ENCODE results near the gene CSAG1. TPM values are rescaled to one million over a fixed set of nuclear protein-coding genes. Genes with fewer than 3 reads are reported as not detected.
A peak's percentile ranks its signal among the peaks of the same experiment; 100 is the strongest.
"Not testable (repeated sequence)": the region's sequence is repeated elsewhere in the genome, so short reads cannot be mapped to it uniquely, and the experiment has no call there.

Gene CSAG1
- total RNA-seq, 1 experiment from 2014 or later: 1.2 TPM

DNA sequence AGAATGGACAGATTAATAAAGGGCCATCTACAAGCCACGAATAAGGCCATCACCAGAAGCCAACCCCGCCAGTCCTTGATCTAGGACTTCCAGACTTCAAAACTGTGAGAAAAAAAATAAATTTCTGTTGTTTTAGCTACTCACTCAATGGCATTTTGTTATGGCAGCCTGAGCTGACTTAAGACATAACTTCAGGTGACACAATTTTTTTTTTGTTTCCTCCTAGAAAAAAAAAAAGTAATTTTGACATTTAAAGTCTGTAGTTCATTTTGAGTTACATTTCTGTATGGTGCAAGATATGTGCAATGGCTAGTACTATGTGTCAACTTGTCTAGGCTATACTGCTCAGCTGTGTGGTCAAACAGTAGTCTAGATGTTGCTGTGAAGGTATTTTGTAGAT lies 25.4 kb upstream of the CSAG1 start, which contains the start of gene CSAG3:
Gene CSAG3, plus strand, starts transcription at position 301 of the 400 bp plus-strand sequence.
- H3K36me3 ChIP-seq (ENCODE audit: control insufficient read depth in 1 of 2, insufficient read depth in 2 of 2, low read length in 2 of 2); CTCF ChIA-PET: not testable (repeated sequence)

DNA sequence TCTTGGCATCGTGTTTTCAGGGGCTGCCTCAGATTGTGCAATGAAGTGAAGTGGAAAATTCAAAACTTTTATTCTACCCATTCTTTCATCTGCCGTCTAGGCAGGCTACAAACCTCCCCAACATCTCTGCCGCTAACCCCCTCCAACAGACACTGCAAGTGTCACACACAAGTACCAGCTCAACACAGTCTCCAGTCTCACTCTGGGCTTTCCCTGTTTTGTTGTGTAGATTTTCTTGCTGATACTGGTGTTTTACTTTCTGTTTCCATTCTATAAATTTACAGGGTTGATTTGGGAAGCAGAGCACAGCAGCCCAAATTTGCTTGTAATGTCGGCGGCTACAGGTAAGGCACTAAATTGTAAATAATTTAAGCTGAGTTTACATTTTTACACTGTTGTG lies 21.4 kb upstream of the CSAG1 start:
- H3K9me2 ChIP-seq (ENCODE audit: insufficient read depth); H3K4me2 ChIP-seq (ENCODE audit: low read length); H3K27me3 ChIP-seq (ENCODE audit: insufficient read depth, low read length); DNase-seq (ENCODE audit: low read depth, low spot score); H2AFZ ChIP-seq (ENCODE audit: low read depth, low read length, poor library complexity, severe bottlenecking); intact Hi-C loops (cut with micrococcal nuclease); H3K9me3 ChIP-seq (ENCODE audit: control insufficient read depth in 1 of 2, insufficient read depth in 1 of 2, low read depth in 1 of 2, low read length in 2 of 2); RAD21 ChIA-PET (ENCODE audit: low non-redundant PET in 1 of 2, low total read pairs in 2 of 2, uncharacterized antibody in 2 of 2, unreplicated experiment in 2 of 2); H3K4me1 ChIP-seq (ENCODE audit: control insufficient read depth in 1 of 2, insufficient read depth in 2 of 2, low read length in 2 of 2); H3K36me3 ChIP-seq (ENCODE audit: control insufficient read depth in 1 of 2, insufficient read depth in 2 of 2, low read length in 2 of 2); H3K27ac ChIP-seq (ENCODE audit: low read depth, low read length); H3K4me3 ChIP-seq (replicated peaks in 1 of 2; ENCODE audit: low read depth in 1 of 2, low read length in 2 of 2); H3K79me2 ChIP-seq (ENCODE audit: insufficient read depth, low read length); CTCF ChIA-PET; POLR2A ChIA-PET; H4K20me1 ChIP-seq (ENCODE audit: insufficient read depth); H3K9ac ChIP-seq (ENCODE audit: low read length); BruUV-seq (replicated peaks); ATAC-seq: not testable (repeated sequence)

More for the DNA sequence above, 25.4 kb upstream of the CSAG1 start, which contains the start of gene CSAG3:
- RAD21 ChIA-PET (ENCODE audit: low non-redundant PET in 1 of 2, low total read pairs in 2 of 2, uncharacterized antibody in 2 of 2, unreplicated experiment in 2 of 2); POLR2A ChIA-PET; intact Hi-C loops (cut with micrococcal nuclease); ATAC-seq; H3K27ac ChIP-seq (ENCODE audit: low read depth, low read length); H3K4me1 ChIP-seq (ENCODE audit: control insufficient read depth in 1 of 2, insufficient read depth in 2 of 2, low read length in 2 of 2); H3K4me2 ChIP-seq (ENCODE audit: low read length); H3K79me2 ChIP-seq (ENCODE audit: insufficient read depth, low read length); H3K9ac ChIP-seq (ENCODE audit: low read length); H3K9me2 ChIP-seq (ENCODE audit: insufficient read depth); H4K20me1 ChIP-seq (ENCODE audit: insufficient read depth); H3K4me3 ChIP-seq (replicated peaks in 1 of 2; ENCODE audit: low read depth in 1 of 2, low read length in 2 of 2); DNase-seq (ENCODE audit: low read depth, low spot score); H3K9me3 ChIP-seq (ENCODE audit: control insufficient read depth in 1 of 2, insufficient read depth in 1 of 2, low read depth in 1 of 2, low read length in 2 of 2); H3K27me3 ChIP-seq (ENCODE audit: insufficient read depth, low read length); H2AFZ ChIP-seq (ENCODE audit: low read depth, low read length, poor library complexity, severe bottlenecking); BruUV-seq (replicated peaks): not testable (repeated sequence)

DNA sequence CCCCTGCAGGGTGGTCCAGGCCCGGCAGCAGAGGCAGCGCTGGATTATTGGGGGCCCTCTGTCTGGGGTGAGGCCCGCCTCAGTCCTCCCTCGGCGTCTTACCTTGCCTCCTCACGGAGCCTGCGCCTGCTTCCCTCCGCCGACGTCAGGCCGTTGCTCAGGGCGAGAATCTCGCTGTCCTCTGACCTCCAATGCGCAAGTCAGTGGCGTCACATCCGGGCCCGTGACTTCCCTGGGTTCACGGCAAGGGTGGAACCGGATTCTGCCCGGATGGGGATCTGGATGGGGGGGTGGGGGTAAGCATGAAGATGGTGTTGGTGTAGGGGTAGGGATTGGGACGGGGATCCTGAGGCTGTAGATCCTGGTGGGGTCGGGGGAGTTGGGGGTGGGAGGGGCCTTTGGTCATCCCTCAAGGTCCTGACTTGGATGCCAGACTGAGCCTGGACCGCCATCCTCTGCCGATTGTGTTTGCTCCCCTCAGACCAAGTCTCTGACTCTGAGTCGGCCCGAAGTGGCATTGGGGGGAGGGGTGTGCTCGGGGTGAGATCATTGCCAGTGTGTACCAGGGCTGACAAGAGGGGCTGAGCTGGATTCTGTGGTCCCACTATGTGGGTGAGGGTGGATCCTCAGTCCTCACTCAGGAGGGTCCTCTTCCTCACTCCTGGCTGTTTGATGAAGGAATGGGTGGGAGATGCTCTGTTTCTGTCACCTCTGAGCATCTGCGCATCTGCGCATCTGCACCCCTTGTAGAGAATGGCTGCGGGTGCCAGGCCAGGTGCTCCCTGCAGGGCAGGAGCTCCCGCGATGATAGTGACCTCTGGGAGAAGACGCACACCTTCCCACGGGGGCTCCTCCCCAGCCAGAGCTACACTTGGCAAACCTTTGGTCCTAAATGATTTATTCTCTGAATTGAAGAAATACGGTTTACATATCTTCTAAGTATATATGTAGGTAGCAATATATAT lies 20.4 kb upstream of the CSAG1 start, which contains the start of gene MAGEA2:
Gene MAGEA2, minus strand, starts transcription at position 157 of the 965 bp plus-strand sequence. CDS start 2,479 bp downstream, outside the sequence.
- H3K9ac ChIP-seq (ENCODE audit: low read length); POLR2A ChIA-PET; BruUV-seq (replicated peaks); H3K4me3 ChIP-seq (replicated peaks in 1 of 2; ENCODE audit: low read depth in 1 of 2, low read length in 2 of 2); DNase-seq (ENCODE audit: low read depth, low spot score); H3K27me3 ChIP-seq (ENCODE audit: insufficient read depth, low read length); RAD21 ChIA-PET (ENCODE audit: low non-redundant PET in 1 of 2, low total read pairs in 2 of 2, uncharacterized antibody in 2 of 2, unreplicated experiment in 2 of 2); H3K9me3 ChIP-seq (ENCODE audit: control insufficient read depth in 1 of 2, insufficient read depth in 1 of 2, low read depth in 1 of 2, low read length in 2 of 2); H3K36me3 ChIP-seq (ENCODE audit: control insufficient read depth in 1 of 2, insufficient read depth in 2 of 2, low read length in 2 of 2); H3K79me2 ChIP-seq (ENCODE audit: insufficient read depth, low read length); H3K27ac ChIP-seq (ENCODE audit: low read depth, low read length); intact Hi-C loops (cut with micrococcal nuclease); CTCF ChIA-PET; H2AFZ ChIP-seq (ENCODE audit: low read depth, low read length, poor library complexity, severe bottlenecking); H3K9me2 ChIP-seq (ENCODE audit: insufficient read depth); H3K4me2 ChIP-seq (ENCODE audit: low read length); H3K4me1 ChIP-seq (ENCODE audit: control insufficient read depth in 1 of 2, insufficient read depth in 2 of 2, low read length in 2 of 2); H4K20me1 ChIP-seq (ENCODE audit: insufficient read depth): not testable (repeated sequence)
- peak; percentile 87 for ATAC-seq

All from HCT116 (cell line).